Umbilical cord (tissue), 2 donors: ENCODE results near the gene GTF2A2. TPM values are rescaled to one million over a fixed set of nuclear protein-coding genes. Genes with fewer than 3 reads are reported as not detected.
"Not testable (repeated sequence)": the region's sequence is repeated elsewhere in the genome, so short reads cannot be mapped to it uniquely, and the experiment has no call there.

Source experiments
- DNase-seq: peaks from one replicate; pipeline ENCODE4 v3.0.0-alpha.2; 2015; ENCODE audit warnings: low spot score
- total RNA-seq: library from RNA; depleted of rRNA; stranded (reverse); fragments of >200 nt; gene quantifications from one replicate; pipeline ENCODE4 v1.2.3, GENCODE V29; 2014; ENCODE audit warnings: low replicate concordance; ENCODE audit not compliant: insufficient read depth

GTF2A2 gene
- total RNA-seq, 1 donor from 2014 or later = 10.8 TPM

GRCh38 chr15:59674361-59674877, 17.1 kb upstream of the GTF2A2 start:
- DNase-seq = no peak

- no peak for DNase-seq
Observed at GRCh38 chr15:59668556-59668955, 11.2 kb upstream of the GTF2A2 start.

GRCh38 chr15:59662260-59662659, 4.9 kb upstream of the GTF2A2 start:
- peak; percentile 76 for DNase-seq

GRCh38 chr15:59659366-59659765, 2.1 kb upstream of the GTF2A2 start:
- no peak for DNase-seq

- DNase-seq = no peak
Observed at GRCh38 chr15:59657635-59658125, 365 bp upstream of the GTF2A2 start.

GRCh38 chr15:59654046-59654445, 3.3 kb downstream of the GTF2A2 start:
- no peak for DNase-seq

- DNase-seq = no peak
Observed at GRCh38 chr15:59649603-59650002, 7.7 kb downstream of the GTF2A2 start.

- DNase-seq = no peak
Observed at GRCh38 chr15:59647085-59647484, 10.2 kb downstream of the GTF2A2 start.

- no peak for DNase-seq
Observed at GRCh38 chr15:59646277-59646676, 11.0 kb downstream of the GTF2A2 start.

- not testable (repeated sequence) for DNase-seq
Observed at GRCh38 chr15:59645812-59646211, 11.5 kb downstream of the GTF2A2 start.

- DNase-seq = no peak
Observed at GRCh38 chr15:59644756-59645155, 12.6 kb downstream of the GTF2A2 start.

- DNase-seq = no peak
Observed at GRCh38 chr15:59642351-59642750, 15.0 kb downstream of the GTF2A2 start.

- not testable (repeated sequence) for DNase-seq
Observed at GRCh38 chr15:59637507-59637906, 19.8 kb downstream of the GTF2A2 start.

GRCh38 chr15:59636184-59636583, 21.1 kb downstream of the GTF2A2 start:
- DNase-seq = no peak

- DNase-seq = no peak
Observed at GRCh38 chr15:59632714-59633113, 24.6 kb downstream of the GTF2A2 start.

GRCh38 chr15:59622289-59622688, 35.0 kb downstream of the GTF2A2 start:
- peak; percentile 13 for DNase-seq

GRCh38 chr15:59618406-59618805, 38.9 kb downstream of the GTF2A2 start:
- no peak for DNase-seq

GRCh38 chr15:59616379-59616778, 40.9 kb downstream of the GTF2A2 start:
- no peak for DNase-seq

- no peak for DNase-seq
Observed at GRCh38 chr15:59615661-59616060, 41.7 kb downstream of the GTF2A2 start.

- no peak for DNase-seq
Observed at GRCh38 chr15:59614153-59614552, 43.2 kb downstream of the GTF2A2 start.

- DNase-seq = no peak
Observed at GRCh38 chr15:59611276-59612260, 45.7 kb downstream of the GTF2A2 start, which contains the start of gene GCNT3. GCNT3 (plus strand) TSS chr15:59611783; CDS start chr15:59618239, 6,456 bp downstream.
